ENCODE results near the gene AMHR2.

DNA sequence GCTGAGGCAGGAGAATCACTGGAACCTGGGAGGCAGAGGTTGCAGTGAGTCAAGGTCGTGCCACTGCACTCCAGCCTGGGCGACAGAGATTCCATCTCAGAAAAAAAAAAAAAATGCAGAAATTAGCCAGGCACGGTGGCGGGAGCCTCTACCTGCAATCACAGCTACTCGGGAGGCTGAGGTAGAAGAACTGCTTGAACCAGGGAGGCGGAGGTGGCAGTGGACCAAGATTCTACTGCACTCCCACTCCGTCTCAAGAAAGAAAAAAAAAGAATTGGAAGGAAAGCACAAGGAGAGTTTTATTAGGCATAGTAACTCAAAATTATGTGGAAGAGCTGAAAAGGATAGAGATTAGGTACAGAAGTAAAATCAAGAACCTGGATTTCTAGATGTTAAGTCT is 20.8 kb upstream of the AMHR2 start:
- TF ChIP-seq, protein P1, sequence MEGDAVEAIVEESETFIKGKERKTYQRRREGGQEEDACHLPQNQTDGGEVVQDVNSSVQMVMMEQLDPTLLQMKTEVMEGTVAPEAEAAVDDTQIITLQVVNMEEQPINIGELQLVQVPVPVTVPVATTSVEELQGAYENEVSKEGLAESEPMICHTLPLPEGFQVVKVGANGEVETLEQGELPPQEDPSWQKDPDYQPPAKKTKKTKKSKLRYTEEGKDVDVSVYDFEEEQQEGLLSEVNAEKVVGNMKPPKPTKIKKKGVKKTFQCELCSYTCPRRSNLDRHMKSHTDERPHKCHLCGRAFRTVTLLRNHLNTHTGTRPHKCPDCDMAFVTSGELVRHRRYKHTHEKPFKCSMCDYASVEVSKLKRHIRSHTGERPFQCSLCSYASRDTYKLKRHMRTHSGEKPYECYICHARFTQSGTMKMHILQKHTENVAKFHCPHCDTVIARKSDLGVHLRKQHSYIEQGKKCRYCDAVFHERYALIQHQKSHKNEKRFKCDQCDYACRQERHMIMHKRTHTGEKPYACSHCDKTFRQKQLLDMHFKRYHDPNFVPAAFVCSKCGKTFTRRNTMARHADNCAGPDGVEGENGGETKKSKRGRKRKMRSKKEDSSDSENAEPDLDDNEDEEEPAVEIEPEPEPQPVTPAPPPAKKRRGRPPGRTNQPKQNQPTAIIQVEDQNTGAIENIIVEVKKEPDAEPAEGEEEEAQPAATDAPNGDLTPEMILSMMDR (IDR thresholded peaks at IDR 0.05) = no peak
- TF ChIP-seq EZH2 (IDR thresholded peaks at IDR 0.05) = no peak
- TF ChIP-seq EZH2phosphoT487 (IDR thresholded peaks at IDR 0.05) = no peak

Data from neural progenitor cell (in vitro differentiated cells).